CD4-positive, alpha-beta T cell treated with Interleukin-1 beta for 1 hour (primary cell): ENCODE results near the gene ATAD5.
A peak's percentile ranks its signal among the peaks of the same experiment; 100 is the strongest.
"Not testable (repeated sequence)": the region's sequence is repeated elsewhere in the genome, so short reads cannot be mapped to it uniquely, and the experiment has no call there.

Source experiments
- DNase-seq, 2 donors: peaks; one replicate each; pipeline ENCODE4 v3.0.0-alpha.2; 2020 to 2022

Gene ATAD5

GRCh38 chr17:30822919-30823318, 8.8 kb upstream of the ATAD5 start:
- peak in 1 of 2 donors; percentile 26 for DNase-seq

- DNase-seq: no peak
Measured at GRCh38 chr17:30823421-30823820, 8.3 kb upstream of the ATAD5 start.

- peak in 1 of 2 donors; percentile 35 for DNase-seq
Measured at GRCh38 chr17:30824002-30824355, 7.8 kb upstream of the ATAD5 start.

DNA sequence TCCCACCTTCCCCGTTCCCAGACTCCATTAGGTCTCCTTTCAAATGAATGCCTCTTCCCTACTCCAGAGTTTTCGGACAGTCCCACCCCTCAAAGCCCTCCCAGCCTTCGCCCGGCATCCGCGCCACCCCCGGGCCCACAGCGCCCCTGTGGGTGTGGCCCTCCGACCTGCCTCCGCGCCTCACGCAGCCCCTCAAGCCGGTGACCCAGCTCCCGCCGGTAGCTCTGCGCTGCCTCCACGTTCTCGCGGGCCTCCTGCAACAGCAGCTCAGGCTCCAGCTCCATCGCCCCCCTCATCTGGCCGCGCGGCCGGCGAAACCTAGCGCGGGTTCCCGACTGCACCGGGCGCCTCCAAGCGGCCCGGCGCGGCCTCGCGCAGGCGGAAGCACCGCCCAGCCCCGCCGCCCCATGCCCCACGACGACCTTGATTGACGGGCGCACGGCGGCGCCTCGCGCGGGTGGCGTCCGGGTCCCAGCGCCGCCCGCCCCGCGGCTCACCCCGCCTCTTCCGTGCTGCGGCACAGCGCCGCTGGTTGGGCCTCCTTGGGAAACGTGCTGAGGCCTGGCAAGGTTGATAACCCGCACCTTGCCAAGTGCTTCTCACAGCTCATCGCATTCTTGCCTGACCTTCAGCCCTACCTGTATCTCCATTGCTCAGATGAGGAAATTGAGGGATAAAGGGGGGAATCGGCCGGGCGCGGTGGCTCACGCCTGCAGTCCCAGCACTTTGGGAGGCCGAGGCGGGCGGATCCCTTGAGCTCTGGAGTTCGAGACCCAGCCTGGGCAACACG, 7.2 kb upstream of the ATAD5 start, which contains the start of gene CRLF3:
Gene CRLF3, minus strand, starts transcription at position 337 of the 790 bp plus-strand sequence. Its CDS starts 41 bp downstream, at position 296.
- DNase-seq: peak; percentile 91

GRCh38 chr17:30827082-30827481, 4.7 kb upstream of the ATAD5 start:
- no peak for DNase-seq

DNA sequence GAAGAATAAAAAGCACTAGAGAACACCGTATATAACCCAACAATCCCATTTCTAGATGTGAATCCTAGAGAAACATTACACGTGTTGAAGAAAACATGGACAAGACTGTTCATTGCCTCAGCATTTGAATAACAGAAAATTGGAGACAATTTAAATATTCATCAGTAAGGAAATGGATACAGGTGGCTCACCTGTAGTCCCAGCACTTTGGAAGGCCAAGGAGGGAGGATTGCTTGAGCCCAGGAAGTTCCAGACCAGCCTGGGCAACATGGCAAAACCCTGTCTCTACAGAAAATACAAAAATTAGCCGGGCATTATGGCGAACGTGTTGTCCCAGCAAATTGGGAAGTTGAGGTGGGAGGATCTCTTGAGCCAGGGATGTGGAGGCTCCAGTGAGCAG, 2.7 kb upstream of the ATAD5 start:
- no peak for DNase-seq

DNA sequence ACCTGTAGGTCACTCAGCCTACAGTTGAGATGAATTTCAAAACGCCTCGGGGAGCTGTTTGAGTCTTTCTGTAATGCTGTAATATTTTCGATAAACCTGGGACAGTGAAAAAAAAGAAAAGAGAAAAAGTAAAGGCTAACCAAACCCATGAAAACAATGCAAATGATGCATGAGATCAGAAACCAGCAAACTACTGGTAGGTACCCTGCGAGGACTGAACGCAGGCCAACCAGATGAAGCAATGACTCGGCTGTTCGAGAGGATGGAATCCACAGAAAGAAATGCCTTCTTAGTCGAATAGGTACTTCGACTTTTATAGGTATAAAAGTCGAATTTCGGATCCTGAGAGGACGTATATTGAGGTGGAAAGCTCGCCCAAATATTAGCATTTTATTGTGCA, 509 bp upstream of the ATAD5 start:
- DNase-seq: no peak

DNA sequence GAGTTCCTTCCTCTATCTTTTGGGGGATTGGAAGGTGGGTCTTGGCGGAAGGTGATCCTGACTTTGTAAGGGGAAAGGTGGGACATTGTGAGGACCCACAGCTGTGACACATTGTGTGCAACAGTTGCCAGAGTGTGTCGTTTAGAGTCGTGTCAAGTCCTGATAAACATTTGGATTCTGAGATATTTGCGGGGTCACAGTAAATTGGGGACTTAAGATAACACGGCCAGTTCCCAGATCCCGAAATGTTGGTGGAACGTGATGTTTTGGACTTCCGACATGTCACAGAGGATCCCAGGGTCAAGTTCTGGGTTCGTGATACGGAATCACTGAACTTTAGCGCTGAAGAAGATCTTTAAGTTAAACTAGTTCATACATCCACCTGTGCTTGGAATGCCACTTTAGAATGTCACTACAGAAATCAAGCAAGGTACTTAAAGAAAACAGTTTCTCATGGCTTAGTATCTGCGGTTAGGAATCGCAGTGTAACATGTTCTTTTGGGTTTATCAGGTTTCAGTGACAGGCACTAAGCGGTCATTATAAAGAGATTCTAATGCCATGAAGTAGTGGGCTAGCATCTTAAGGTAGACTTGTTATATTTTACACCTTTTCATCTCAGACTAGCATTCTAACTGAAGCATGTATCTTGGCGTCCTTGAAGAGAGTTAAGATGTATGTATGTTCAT, 815 bp downstream of the ATAD5 start:
- DNase-seq: no peak

DNA sequence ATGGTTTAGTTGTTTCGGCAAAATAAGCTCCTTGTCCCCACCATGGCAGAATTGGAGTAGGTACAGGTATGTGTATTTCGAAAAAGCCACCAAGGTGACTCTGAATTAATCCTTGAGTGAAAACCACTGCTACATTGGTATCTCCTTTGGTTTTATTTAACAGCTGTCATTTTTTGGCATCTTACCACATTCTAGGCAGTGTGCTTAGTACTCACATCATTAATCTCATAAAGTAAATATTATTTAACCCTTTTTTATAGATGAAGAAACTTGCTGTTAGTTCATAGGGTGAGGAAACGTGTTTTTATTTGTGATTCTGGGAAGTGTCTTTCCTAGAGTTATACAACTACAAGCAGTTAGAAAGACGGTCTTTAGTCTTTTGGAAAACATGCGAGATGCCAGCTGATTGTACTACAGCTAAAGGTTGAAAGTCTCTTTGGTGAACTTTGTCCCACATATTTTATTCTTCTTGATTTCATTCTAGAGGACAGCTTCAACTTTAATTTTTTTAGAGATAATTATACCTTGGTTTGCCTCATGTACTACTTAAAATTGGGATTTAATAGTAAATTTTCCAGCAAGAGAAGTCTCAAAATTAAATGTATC, 6.5 kb downstream of the ATAD5 start:
- no peak for DNase-seq

DNA sequence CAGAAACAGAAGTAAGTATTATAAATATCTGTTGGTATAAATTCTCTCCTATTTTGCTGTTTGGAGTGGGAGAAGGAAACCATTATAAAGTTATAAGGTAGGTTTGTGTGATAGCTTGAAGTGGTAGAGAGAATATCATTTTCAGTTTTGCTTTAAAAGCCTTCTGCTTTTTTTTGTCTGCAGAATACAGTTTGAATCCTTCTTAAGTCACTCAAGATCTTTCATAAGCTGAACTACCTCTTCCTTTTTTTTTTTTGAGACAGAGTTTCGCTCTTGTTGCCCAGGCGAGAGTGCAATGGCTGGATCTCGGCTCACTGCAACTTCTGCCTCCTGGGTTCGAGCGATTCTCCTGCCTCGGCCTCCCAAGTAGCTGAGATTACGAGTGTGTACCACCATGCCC, 9.0 kb downstream of the ATAD5 start:
- no peak for DNase-seq

DNA sequence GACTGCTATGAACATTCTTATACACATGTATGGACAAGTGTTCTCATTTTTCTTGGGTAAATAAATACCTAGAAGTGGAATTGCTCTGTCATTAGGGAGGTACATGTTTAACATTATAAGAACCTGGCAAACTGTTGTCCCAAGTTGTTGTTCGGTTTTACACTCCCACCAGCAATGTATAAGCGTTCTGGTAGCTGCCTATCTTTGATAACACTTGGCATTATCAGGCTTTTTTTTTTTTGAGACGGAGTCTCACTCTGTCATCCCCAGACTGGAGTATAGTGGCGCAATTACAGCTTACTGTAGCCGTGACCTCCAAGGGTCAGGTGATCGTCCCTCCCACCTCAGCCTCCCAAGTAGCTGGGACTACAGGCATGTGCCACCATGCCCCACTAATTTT, 16.3 kb downstream of the ATAD5 start:
- DNase-seq: no peak

DNA sequence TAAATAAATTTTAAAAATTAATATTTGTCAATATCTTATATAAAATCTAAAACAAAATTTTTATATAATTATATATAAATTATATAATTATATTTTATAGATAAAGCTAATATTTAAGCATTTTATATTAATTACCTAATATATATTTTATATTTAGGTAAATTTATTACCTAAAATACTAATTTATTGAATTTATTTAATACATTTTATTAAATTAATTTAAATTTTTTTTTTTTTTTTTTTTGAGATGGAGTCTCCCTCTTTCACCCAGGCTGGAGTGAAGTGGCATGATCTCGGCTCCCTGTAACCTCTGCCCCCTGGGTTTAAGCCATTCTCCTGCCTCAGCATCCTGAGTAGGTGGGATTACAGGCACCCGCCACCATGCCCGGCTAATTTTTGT, 22.4 kb downstream of the ATAD5 start:
- no peak for DNase-seq

DNA sequence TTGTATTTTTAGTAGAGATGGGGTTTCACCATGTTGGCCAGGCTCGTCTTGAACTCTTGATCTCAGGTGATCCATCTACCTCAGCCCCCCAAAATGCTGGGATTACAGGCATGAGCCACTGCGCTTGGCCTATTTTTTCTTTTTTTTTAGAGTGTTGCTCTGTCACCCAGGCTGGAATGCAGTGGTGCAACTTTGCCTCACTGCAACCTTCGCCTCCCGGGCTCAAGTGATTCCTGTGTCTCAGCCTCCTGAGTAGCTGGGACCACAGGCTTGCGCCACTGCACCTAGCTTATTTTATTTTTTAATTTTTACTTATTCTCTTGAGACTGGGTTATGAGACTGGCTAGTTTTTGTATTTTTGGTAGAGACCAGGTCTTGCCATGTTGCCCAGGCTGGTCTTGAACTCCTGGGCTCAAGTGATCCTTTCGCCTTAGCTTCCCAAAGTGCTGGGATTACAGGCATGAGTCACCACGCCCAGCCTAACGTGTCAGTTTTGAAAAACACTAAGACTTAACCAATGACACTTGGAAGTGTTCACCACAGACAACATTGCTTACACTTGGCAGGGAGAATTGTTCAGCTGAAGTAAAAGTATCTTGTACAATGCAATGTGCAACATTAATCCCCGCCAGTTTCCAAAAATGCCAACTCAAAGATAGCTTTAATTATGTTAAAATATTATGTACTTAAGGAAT, 26.9 kb downstream of the ATAD5 start:
- DNase-seq: no peak

- no peak for DNase-seq
Measured at GRCh38 chr17:30864636-30865035, 32.9 kb downstream of the ATAD5 start.

DNA sequence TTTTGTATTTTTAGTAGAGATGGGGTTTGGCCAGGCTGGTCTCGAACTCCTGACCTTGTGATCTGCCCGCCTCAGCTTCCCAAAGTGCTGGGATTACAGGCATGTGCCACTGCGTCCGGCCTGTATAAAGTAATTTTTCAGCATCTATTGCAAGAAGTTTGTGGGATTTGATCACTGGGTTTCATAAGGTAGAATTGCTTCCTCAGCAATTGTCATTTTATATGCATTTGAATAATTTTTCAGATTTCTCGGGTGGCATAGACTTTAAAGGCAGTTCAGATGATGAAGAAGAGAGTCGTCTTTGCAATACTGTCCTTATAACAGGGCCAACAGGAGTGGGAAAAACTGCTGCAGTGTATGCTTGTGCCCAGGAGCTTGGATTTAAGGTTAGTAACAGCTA, 37.2 kb downstream of the ATAD5 start:
- DNase-seq: no peak

GRCh38 chr17:30886187-30886586, 54.4 kb downstream of the ATAD5 start:
- no peak for DNase-seq

DNA sequence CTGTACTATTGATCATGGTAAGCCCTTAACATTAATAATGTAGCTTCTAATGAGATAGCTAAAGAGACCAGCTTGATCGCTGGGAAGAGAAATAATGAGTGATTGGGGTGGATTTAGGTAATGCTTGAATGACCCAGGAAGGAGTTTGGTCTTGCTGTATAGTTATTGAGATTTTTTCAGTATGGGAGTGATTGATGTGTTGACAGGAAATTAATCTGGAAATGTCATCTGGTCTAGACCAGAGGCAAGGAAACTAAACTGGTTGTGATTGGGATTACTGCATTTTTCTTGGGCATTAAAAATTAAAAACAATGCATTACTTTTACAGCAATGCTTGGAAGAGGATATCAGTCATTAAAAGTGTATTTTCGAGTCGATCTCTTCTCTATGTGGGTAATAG, 62.5 kb downstream of the ATAD5 start:
- no peak for DNase-seq

- no peak for DNase-seq
Measured at GRCh38 chr17:30897311-30897710, 65.5 kb downstream of the ATAD5 start.

- peak in 1 of 2 donors; percentile 19 for DNase-seq
Measured at GRCh38 chr17:30905742-30906100, 74.0 kb downstream of the ATAD5 start.

DNA sequence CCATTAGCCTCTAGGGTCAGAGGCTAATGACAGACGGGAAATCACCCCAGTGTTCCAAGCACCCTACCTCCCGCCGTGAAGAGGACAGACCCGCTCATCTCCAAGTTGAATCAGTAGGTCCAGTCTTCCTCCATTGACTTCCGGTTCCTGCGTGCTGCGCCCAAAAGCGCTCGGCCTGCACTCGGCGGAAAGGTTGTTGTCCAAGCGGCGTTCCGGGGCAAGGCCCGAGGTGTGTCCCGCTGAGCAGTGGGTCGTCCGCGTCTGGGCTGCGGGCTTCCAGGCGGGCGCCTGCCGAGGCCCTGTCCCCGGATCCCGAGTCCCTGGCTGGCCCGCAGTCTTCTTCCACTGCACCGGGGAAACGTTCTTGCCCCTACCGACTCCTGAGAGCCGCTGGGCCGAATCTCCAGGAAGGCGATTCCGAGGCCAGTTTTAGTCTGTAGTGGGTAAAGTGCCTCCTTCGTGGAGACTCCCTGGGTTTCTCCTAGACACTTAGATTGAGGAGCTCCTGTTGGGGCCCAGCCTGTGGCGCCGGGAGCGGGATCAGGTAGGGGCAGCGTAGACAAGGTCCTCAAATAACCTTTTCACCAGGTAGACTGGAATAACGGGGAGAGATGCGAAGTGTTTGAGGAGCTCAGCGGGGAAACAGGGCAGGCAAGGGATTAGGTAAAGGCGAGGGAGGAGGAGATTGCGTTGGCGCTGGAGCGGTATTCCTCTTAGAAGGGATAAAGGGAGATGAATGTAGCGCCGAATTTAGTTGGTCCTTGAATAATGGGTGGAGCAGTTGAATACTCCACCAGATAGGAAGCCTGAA, 74.5 kb downstream of the ATAD5 start, which contains the start of gene TEFM:
Gene TEFM, minus strand, starts transcription at position 138 of the 811 bp plus-strand sequence. Its CDS starts 40 bp downstream, at position 98.
- peak; percentile 87 to 91 for DNase-seq

- no peak for DNase-seq
Measured at GRCh38 chr17:30908717-30909420, 77.1 kb downstream of the ATAD5 start.

GRCh38 chr17:30910151-30910550, 78.4 kb downstream of the ATAD5 start:
- not testable (repeated sequence) for DNase-seq
